ENCODE data around the gene KCNAB1. TPM values are rescaled to one million over a fixed set of nuclear protein-coding genes. Genes with fewer than 3 reads are reported as not detected.

Gene KCNAB1
- total and polyA plus RNA-seq, 4 donors, result 0.76 to 2.8 (median 1.0) TPM

DNA sequence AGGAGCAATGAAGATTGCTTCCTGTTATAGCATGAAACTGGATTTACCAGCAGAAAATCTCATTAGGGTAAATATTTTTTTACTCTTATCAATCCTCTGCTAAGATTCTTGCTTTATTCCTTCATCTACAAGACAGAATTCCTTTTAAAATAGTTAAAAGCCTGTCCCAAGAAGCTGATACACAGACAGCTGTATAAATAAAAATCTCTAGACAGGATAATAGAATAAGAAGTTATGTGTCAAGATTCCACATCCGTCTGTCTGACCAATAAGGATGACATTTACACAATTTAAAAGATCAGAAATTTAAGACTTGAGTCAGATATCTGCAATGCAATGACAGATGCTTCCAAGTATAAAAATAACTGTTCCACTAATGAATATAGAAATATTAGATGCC lies 376.9 kb downstream of the KCNAB1 start:
- 80% methylated on average over 1 of the region's 1 CpG for WGBS
- TF ChIP-seq HNF4A (conservative IDR thresholded peaks at IDR 0.05) (no peak), FOXA1 (IDR thresholded peaks at IDR 0.05) (no peak), HNF4G (IDR thresholded peaks at IDR 0.05) (no peak), JUND (IDR thresholded peaks at IDR 0.05) (no peak), TAF1 (conservative IDR thresholded peaks at IDR 0.05) (no peak), RXRA (IDR thresholded peaks at IDR 0.05) (no peak), RAD21 (IDR thresholded peaks at IDR 0.05) (no peak), SP1 (IDR thresholded peaks at IDR 0.05) (no peak), GABPA (IDR thresholded peaks at IDR 0.05 in 1 of 2, conservative IDR thresholded peaks at IDR 0.05 in 1 of 2) (no peak), EGR1 (IDR thresholded peaks at IDR 0.05; ENCODE audit: low read depth in 2 of 2) (no peak), YY1 (IDR thresholded peaks at IDR 0.05) (no peak), NR2F2 (IDR thresholded peaks at IDR 0.05) (no peak), FOXA2 (IDR thresholded peaks at IDR 0.05) (no peak)
- TF ChIP-seq, protein P1, sequence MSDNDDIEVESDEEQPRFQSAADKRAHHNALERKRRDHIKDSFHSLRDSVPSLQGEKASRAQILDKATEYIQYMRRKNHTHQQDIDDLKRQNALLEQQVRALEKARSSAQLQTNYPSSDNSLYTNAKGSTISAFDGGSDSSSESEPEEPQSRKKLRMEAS (IDR thresholded peaks at IDR 0.05), result no peak
- TF ChIP-seq, protein P2, sequence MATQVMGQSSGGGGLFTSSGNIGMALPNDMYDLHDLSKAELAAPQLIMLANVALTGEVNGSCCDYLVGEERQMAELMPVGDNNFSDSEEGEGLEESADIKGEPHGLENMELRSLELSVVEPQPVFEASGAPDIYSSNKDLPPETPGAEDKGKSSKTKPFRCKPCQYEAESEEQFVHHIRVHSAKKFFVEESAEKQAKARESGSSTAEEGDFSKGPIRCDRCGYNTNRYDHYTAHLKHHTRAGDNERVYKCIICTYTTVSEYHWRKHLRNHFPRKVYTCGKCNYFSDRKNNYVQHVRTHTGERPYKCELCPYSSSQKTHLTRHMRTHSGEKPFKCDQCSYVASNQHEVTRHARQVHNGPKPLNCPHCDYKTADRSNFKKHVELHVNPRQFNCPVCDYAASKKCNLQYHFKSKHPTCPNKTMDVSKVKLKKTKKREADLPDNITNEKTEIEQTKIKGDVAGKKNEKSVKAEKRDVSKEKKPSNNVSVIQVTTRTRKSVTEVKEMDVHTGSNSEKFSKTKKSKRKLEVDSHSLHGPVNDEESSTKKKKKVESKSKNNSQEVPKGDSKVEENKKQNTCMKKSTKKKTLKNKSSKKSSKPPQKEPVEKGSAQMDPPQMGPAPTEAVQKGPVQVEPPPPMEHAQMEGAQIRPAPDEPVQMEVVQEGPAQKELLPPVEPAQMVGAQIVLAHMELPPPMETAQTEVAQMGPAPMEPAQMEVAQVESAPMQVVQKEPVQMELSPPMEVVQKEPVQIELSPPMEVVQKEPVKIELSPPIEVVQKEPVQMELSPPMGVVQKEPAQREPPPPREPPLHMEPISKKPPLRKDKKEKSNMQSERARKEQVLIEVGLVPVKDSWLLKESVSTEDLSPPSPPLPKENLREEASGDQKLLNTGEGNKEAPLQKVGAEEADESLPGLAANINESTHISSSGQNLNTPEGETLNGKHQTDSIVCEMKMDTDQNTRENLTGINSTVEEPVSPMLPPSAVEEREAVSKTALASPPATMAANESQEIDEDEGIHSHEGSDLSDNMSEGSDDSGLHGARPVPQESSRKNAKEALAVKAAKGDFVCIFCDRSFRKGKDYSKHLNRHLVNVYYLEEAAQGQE (IDR thresholded peaks at IDR 0.05), result no peak
- TF ChIP-seq, protein P3, sequence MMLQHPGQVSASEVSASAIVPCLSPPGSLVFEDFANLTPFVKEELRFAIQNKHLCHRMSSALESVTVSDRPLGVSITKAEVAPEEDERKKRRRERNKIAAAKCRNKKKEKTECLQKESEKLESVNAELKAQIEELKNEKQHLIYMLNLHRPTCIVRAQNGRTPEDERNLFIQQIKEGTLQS (IDR thresholded peaks at IDR 0.05), result no peak
- TF ChIP-seq, protein P4, sequence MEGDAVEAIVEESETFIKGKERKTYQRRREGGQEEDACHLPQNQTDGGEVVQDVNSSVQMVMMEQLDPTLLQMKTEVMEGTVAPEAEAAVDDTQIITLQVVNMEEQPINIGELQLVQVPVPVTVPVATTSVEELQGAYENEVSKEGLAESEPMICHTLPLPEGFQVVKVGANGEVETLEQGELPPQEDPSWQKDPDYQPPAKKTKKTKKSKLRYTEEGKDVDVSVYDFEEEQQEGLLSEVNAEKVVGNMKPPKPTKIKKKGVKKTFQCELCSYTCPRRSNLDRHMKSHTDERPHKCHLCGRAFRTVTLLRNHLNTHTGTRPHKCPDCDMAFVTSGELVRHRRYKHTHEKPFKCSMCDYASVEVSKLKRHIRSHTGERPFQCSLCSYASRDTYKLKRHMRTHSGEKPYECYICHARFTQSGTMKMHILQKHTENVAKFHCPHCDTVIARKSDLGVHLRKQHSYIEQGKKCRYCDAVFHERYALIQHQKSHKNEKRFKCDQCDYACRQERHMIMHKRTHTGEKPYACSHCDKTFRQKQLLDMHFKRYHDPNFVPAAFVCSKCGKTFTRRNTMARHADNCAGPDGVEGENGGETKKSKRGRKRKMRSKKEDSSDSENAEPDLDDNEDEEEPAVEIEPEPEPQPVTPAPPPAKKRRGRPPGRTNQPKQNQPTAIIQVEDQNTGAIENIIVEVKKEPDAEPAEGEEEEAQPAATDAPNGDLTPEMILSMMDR (IDR thresholded peaks at IDR 0.05; ENCODE audit: low read depth, low read length, missing input control), result no peak
- TF ChIP-seq, protein P5, sequence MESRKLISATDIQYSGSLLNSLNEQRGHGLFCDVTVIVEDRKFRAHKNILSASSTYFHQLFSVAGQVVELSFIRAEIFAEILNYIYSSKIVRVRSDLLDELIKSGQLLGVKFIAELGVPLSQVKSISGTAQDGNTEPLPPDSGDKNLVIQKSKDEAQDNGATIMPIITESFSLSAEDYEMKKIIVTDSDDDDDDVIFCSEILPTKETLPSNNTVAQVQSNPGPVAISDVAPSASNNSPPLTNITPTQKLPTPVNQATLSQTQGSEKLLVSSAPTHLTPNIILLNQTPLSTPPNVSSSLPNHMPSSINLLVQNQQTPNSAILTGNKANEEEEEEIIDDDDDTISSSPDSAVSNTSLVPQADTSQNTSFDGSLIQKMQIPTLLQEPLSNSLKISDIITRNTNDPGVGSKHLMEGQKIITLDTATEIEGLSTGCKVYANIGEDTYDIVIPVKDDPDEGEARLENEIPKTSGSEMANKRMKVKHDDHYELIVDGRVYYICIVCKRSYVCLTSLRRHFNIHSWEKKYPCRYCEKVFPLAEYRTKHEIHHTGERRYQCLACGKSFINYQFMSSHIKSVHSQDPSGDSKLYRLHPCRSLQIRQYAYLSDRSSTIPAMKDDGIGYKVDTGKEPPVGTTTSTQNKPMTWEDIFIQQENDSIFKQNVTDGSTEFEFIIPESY (IDR thresholded peaks at IDR 0.05), result no peak
- H3K4me1 ChIP-seq (ENCODE audit: control insufficient read depth in 4 of 4, insufficient read depth in 4 of 4, low read length in 3 of 4), result no peaks in the 10 kb centered on the region
- H3K36me3 ChIP-seq (ENCODE audit: control insufficient read depth in 4 of 4, insufficient read depth in 3 of 4, low read depth in 1 of 4, low read length in 3 of 4), result no peaks in the 10 kb centered on the region
- DNase-seq (ENCODE audit: low spot score), result no peak
- no peak overlapping the region for H3K9ac ChIP-seq (ENCODE audit: low read depth in 1 of 2, low read length in 2 of 2)
- H3K27ac ChIP-seq (ENCODE audit: low read depth in 1 of 2, low read length in 2 of 2), result no peak overlapping the region
- no peaks in the 10 kb centered on the region for H3K9me3 ChIP-seq (ENCODE audit: control insufficient read depth in 4 of 4, low read length in 3 of 4)
- H3K4me3 ChIP-seq (ENCODE audit: low read depth in 1 of 3, low read length in 3 of 3), result no peak overlapping the region
- H3K27me3 ChIP-seq (ENCODE audit: control insufficient read depth in 4 of 4, insufficient read depth in 4 of 4, low read length in 3 of 4), result no peaks in the 10 kb centered on the region

Measured in liver (tissue), 9 donors.